Coronary artery (tissue), 2 donors: Measurements from ENCODE around the gene SLC30A1.

Experiments used
- DNase-seq: peaks from one replicate; pipeline ENCODE4 v3.0.0-alpha.2; 2017; ENCODE audit warnings: low spot score
- H3K27ac ChIP-seq, 2 donors: fragments of 200-600 bp; sonication (generic); one replicate each; pipeline ENCODE4 v1.5.1; 2016 to 2019
- H3K4me3 ChIP-seq: fragments of 200-600 bp; sonication (generic); 2 replicates; pipeline ENCODE4 v1.5.1; 2016; ENCODE audit warnings: mild to moderate bottlenecking, moderate library complexity
- TF ChIP-seq, protein P1 (sequence below): fragments of 200-600 bp; sonication (generic); IDR thresholded peaks from one replicate; pipeline ENCODE4 v1.5.1; 2019; ENCODE audit warnings: antibody characterized with exemption

Gene SLC30A1

DNA sequence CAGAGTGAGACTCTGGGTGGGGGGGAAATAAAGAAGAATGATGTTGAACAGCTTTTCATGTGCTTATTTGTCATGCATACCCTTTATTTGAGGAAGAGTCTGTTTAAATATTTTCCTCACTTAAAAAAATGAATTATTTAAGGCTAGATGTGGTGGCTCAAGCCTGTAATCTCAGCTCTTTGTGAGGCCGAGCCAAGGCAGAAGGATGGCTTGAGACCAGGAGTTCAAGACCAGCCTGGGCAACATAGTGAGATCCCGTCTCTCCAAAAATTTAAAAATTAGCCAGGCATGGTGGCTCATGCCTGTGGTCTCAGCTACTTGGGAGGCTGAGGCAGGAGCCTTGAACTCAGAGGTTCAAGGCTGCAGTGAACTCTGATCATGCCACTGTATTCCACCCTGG lies 25.4 kb downstream of the SLC30A1 start:
- no peak overlapping the region for H3K27ac ChIP-seq
- TF ChIP-seq, protein P1, sequence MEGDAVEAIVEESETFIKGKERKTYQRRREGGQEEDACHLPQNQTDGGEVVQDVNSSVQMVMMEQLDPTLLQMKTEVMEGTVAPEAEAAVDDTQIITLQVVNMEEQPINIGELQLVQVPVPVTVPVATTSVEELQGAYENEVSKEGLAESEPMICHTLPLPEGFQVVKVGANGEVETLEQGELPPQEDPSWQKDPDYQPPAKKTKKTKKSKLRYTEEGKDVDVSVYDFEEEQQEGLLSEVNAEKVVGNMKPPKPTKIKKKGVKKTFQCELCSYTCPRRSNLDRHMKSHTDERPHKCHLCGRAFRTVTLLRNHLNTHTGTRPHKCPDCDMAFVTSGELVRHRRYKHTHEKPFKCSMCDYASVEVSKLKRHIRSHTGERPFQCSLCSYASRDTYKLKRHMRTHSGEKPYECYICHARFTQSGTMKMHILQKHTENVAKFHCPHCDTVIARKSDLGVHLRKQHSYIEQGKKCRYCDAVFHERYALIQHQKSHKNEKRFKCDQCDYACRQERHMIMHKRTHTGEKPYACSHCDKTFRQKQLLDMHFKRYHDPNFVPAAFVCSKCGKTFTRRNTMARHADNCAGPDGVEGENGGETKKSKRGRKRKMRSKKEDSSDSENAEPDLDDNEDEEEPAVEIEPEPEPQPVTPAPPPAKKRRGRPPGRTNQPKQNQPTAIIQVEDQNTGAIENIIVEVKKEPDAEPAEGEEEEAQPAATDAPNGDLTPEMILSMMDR, result no peak
- DNase-seq, result no peak
- no peak overlapping the region for H3K4me3 ChIP-seq

DNA sequence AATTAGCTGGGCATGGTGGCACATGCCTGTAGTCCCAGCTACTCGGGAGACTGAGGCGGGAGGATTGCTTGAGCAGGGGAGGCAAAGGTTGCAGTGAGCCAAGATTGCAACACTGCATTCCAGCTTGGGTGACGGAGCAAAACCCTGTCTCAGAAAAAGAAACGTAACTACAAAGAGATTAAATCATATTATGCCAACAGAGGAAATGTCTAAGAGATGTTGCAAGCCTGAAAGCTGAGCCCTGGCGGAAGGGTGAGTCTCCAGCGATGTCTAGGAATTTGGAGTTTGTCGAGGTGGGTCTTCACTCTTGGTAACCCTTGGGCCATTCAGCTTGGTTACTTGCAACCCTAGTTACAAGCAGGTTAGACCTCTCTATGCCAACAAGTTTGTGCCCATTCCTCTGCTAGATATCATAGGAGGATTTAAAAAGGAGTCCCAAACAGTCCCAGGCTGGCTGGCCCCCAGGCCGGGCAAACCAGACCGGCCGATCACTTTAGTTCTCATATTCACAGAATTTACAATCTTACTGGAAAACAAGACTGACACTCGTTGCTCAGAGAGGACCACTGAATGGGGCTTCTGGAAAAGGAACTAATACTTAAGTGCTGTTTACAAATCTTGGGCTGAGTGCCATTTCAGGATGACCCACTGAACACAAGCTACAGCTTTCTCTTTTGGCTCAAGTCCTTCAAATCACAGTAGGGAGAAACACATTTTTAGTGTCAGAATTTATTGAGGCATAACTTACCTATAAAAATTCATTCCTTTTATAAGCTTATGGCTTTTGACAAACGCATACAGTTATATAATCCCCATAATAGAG lies 27.1 kb downstream of the SLC30A1 start:
- peak; percentile 56 for DNase-seq
- TF ChIP-seq, protein P1, result no peak
- Histone ChIP-seq H3K4me3 (no peak overlapping the region), H3K27ac (peak overlapping the region in 1 of 2 donors; percentile 44)

DNA sequence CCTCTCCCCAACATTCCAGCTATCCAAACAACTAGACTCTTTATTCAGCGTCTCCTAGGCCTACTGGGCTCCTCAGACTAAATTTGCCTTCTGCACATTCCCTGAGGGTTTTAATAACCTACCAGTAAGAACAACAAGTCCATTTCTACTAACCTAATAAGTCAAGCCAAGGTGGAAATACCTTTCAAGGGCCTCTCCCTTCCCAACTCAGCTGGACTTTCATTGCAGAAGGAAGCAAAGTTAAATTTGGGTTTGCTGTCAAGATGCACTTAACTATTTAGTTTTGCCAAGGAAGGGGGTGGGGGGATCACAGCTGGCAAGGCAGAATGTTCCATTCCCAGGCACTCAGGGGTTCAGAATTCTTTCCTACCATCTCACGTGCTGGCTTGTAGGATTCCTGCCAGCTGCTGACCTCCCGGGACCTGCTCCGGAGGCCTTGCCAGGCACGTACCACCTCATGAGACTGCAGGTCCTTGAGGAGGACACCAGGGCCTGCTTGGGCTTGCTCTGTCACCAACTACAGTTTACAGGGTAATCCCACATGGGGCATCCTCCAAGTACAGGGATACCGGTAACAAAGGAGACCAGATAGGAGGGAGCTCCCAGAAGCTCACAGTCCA lies 29.8 kb downstream of the SLC30A1 start:
- Histone ChIP-seq H3K27ac (peak overlapping the region; percentile 8 to 71), H3K4me3 (no peak overlapping the region)
- DNase-seq, result no peak
- TF ChIP-seq, protein P1, result no peak

DNA sequence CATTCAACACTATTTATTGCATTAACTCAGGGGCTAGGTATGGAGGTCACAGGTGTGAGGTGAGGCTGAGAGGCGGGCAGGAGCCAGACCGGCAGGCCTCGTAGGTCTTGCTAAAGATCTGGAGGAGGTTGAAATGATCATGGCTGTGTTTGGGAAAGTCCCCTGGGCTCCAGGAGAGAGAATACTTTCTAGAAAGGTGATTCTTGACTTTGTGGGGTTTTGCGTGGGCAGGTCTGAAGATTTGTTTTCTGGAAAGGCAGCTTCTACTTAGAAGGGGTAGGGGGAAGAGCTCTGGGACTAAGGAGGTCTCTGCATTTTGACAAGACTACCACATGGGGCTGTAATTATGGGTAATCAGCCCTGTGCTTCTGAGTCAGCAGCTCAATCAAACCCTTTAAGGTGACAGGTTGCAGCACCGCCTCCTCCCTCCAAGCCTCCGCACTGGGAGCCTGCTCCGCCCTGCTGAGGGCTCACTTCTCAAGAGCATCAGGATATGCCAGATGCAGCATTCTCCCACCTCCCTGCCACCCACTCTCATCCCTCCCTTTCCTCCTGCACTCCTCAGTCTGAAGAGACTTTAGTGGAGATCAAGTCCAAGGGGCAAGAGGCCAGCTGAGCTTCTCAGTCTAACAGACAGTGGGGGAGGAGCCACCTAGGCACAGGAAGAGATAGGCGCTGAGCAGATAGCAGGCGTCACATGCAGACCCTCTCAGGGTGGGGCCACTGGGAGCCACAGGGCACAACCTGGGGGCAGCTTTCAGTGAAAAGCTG lies 30.5 kb downstream of the SLC30A1 start:
- TF ChIP-seq, protein P1, result no peak
- no peak overlapping the region for H3K4me3 ChIP-seq
- no peak for DNase-seq
- peak overlapping the region; percentile 8 to 71 for H3K27ac ChIP-seq

DNA sequence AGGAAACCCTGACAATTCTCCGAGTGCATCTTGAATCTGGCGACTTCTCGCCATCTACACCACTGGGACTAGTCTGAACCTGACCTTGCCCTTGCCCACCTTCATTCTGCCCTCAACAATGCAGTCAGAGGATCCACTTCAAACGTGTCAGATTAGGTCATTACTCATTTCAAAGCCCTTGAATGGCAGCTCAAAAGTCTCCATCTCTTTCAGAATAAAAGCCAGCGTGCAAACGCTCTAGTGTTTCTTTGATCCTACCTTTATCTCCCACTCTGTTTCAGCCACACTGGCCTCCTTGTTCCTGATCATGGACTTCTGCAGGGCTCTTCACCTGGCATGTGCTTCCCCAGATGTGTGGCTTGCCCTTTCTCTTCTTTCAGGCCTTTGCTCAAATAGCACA lies 31.3 kb downstream of the SLC30A1 start:
- no peak overlapping the region for H3K27ac ChIP-seq
- TF ChIP-seq, protein P1, result no peak
- H3K4me3 ChIP-seq, result no peak overlapping the region
- DNase-seq, result no peak

DNA sequence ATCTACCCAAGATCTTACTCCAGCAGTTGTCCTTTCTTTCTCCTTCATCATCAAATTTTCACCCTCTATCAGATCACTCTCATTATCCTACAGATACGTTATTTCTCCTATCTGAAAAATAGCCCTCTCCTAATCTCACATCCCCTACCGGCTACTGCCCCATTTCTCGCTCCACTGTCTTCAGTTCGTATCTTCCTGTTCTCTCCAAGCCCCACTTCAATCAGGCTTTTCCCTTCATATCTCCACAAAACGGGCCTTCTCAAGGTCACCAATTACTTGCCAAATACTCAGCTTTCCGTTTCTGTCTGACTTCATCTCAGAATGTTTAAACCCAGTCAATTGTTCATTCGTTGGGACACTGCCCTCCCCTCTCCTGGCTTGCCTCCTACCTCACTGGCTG lies 32.4 kb downstream of the SLC30A1 start:
- H3K4me3 ChIP-seq, result no peak overlapping the region
- TF ChIP-seq, protein P1, result no peak
- DNase-seq, result no peak
- no peak overlapping the region for H3K27ac ChIP-seq
